Pancreas (tissue), 10 donors: ENCODE results near the gene SYNJ2. TPM values are rescaled to one million over a fixed set of nuclear protein-coding genes. Genes with fewer than 3 reads are reported as not detected.

Experiments used
- ATAC-seq, 4 donors: fragments of 200-7000 bp; cut with Tn5 transposase; one replicate each; pipeline versions ENCODE4 v1.8.0 to v1.9.1; 2020; ENCODE audit warnings: mild to moderate bottlenecking in 4 of 4, moderate library complexity in 4 of 4
- DNase-seq, 6 donors: peaks; one replicate each; pipeline ENCODE4 v3.0.0-alpha.2; 2020
- FAIRE-seq: peaks from 2 replicates; lab custom pipeline; 2012; peaks lifted over from hg19 to GRCh38; lab: Jason Lieb, UNC
- H3K27ac ChIP-seq, 4 donors: fragments of 200-600 bp; sonication (generic); 1 replicate in 3 of 4; 2 replicates in 1 of 4; pipeline versions ENCODE4 v1.5.0 to v1.8.0; 2020
- H3K27me3 ChIP-seq, 4 donors: fragments of 200-600 bp; one replicate each; pipeline ENCODE4 v1.8.0; 2021
- H3K36me3 ChIP-seq, 3 donors: fragments of 200-600 bp; sonication (generic) in 1 of 3; one replicate each; pipeline versions ENCODE4 v1.5.0 to v1.8.0; 2020 to 2021
- H3K4me1 ChIP-seq, 3 donors: fragments of 200-600 bp; one replicate each; pipeline ENCODE4 v1.8.0; 2021
- H3K4me3 ChIP-seq, 4 donors: fragments of 200-600 bp; sonication (generic) in 2 of 4; one replicate each; pipeline versions ENCODE4 v1.5.0 to v1.8.0; 2020 to 2021
- H3K9me3 ChIP-seq, 4 donors: fragments of 200-600 bp; one replicate each; pipeline ENCODE4 v1.8.0; 2021
- CTCF ChIP-seq, 4 donors: fragments of 200-600 bp; sonication (generic) in 3 of 4; IDR thresholded peaks; one replicate each; pipeline versions ENCODE4 v1.5.0 to v1.8.0; 2021; ENCODE audit warnings: antibody characterized with exemption in 4 of 4
- WGBS, 2 donors: extraction: QIAGEN DNeasy Blood & Tissue Kit; methylation state at CpG; one replicate each; pipeline ENCODE4 v1.1.7; 2013; 5-methylcytosine and 5-hydroxymethylcytosine counted together
- intact Hi-C, 3 donors: fragments of 100-400 bp; cut with DNase I; formaldehyde crosslinking; loops; one replicate each; pipeline versions ENCODE4 v1.11.1 to v1.14.2; 2022
- polyA plus RNA-seq, 2 donors: library from polyadenylated mRNA; stranded (reverse); fragments of 200-250 nt; gene quantifications; one replicate each; pipeline ENCODE4 v1.2.3, GENCODE V29; 2013
- total RNA-seq, 6 donors: library from RNA; stranded (reverse); fragmentation: NEBNext Ultra II Directional in 4 of 6; extraction: Animal tissue kit (Norgen Biotek cat#: 25700) in 4 of 6; gene quantifications; one replicate each; pipeline versions ENCODE4 v1.2.1 to v1.2.4, GENCODE V29; 2021 to 2023
- donor health status: healthy with polysubstance abuse.
- donor health status: DM: no; HTN: no; CAD: no; lungs with moderate emphysema.
- donor health status: DM: no; HTN: no; CAD: no.
- donor health status: control.
- donor health status: control.
- donor health status: Bipolar disorder and iron deficiency.
- donor health status: DM: yes; HTN: yes; CAD: no.
- donor health status: DM: no; HTN: no; CAD: no.
- donor health status: DM: no; HTN: no; CAD: no.
- donor health status: DM: yes; HTN: yes; CAD: no.

Gene SYNJ2
- total and polyA plus RNA-seq, 8 donors = 7.9 to 17.1 (median 9.9) TPM

- FAIRE-seq (no peak), ATAC-seq (no peak), DNase-seq (no peak)
- H3K4me1 ChIP-seq = peaks cover 19 to 42% (median 26%) of the 10 kb centered on the region in 3 donors
- H3K27ac ChIP-seq = peak overlapping the region in 2 of 4 donors; percentile 56 to 77
- no peaks in the 10 kb centered on the region for H3K27me3 ChIP-seq
- WGBS, 2 donors = 95 to 96% methylated on average over 4 of the region's 4 CpGs
- H3K4me3 ChIP-seq = no peak overlapping the region
- H3K9me3 ChIP-seq = no peaks in the 10 kb centered on the region
- TF ChIP-seq CTCF (IDR thresholded peaks at IDR 0.05) = no peak
- no peaks in the 10 kb centered on the region for H3K36me3 ChIP-seq
- intact Hi-C loops = no loop called here
These were observed 2.5 kb downstream of the SYNJ2 start for GRCh38 chr6:157984128-157984527.

DNA sequence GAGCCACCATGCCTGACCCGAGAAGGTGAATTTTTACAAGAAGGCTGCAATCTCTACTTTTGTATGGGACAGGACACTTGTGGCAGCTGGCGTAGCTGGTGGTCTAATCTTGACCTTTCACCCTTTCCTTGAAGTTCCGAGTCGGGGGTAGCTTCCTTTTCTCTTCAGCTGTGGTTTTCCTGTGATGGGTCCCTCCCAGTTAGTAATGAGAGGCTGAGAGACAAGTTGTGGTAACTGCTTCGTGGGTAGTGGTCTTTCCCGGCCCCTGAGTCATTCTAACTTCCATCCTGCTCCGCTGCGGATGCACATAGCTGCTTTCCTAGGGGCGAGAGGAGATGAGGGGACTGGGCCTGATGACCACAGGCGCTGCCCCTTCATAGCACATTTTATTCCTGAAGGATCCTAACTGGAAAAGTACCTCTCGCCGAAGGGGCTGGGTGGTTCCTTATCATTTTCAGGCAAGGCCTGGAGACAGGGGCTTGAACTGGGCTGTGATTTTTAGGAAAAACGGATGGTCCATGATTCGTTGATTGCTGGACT, 3.1 kb downstream of the SYNJ2 start:
- H3K9me3 ChIP-seq = no peaks in the 10 kb centered on the region
- no peak for DNase-seq
- ATAC-seq = no peak
- no peaks in the 10 kb centered on the region for H3K27me3 ChIP-seq
- H3K27ac ChIP-seq = peak overlapping the region in 3 of 4 donors; percentile 25 to 71 (median 56)
- peaks cover 23 to 48% (median 28%) of the 10 kb centered on the region in 3 donors for H3K4me1 ChIP-seq
- FAIRE-seq = no peak
- no peaks in the 10 kb centered on the region for H3K36me3 ChIP-seq
- TF ChIP-seq CTCF (IDR thresholded peaks at IDR 0.05) = no peak
- intact Hi-C loops = no loop called here
- WGBS, 2 donors = 77% methylated on average over 14 of the region's 14 CpGs
- H3K4me3 ChIP-seq = no peak overlapping the region

GRCh38 chr6:157985378-157986155, 3.9 kb downstream of the SYNJ2 start:
- Histone ChIP-seq H3K4me3 (no peak overlapping the region), H3K36me3 (no peaks in the 10 kb centered on the region), H3K4me1 (peaks cover 31 to 56% (median 36%) of the 10 kb centered on the region in 3 donors), H3K27me3 (no peaks in the 10 kb centered on the region), H3K9me3 (no peaks in the 10 kb centered on the region), H3K27ac (peak overlapping the region; percentile 25 to 71 (median 42))
- FAIRE-seq = no peak
- intact Hi-C loops = no loop called here
- ATAC-seq = peak in 2 of 4 donors; percentile 17 to 20
- TF ChIP-seq CTCF (IDR thresholded peaks at IDR 0.05) = no peak
- DNase-seq = peak in 1 of 6 donors; percentile 50
- WGBS, 2 donors = 14 to 18% methylated on average over 13 of the region's 13 CpGs

- no peak for ATAC-seq
- peak in 1 of 6 donors; percentile 64 for DNase-seq
- no peak for FAIRE-seq
- Histone ChIP-seq H3K27me3 (no peaks in the 10 kb centered on the region), H3K27ac (peak overlapping the region in 2 of 4 donors; percentile 10 to 71), H3K4me3 (no peak overlapping the region), H3K4me1 (peaks cover 38 to 58% (median 42%) of the 10 kb centered on the region in 3 donors), H3K9me3 (no peaks in the 10 kb centered on the region), H3K36me3 (no peaks in the 10 kb centered on the region)
- TF ChIP-seq CTCF (IDR thresholded peaks at IDR 0.05) = no peak
- intact Hi-C loops = no loop called here
- WGBS, 2 donors = 67 to 73% methylated on average over 20 of the region's 20 CpGs
These were observed 6.4 kb downstream of the SYNJ2 start for GRCh38 chr6:157987788-157988699.
